HG02981 (cell line): Measurements from ENCODE around the gene SND1.
"Not testable (repeated sequence)": the region's sequence is repeated elsewhere in the genome, so short reads cannot be mapped to it uniquely, and the experiment has no call there.

Experiments used
- ATAC-seq: cut with Tn5 transposase; IDR thresholded peaks from one replicate; pipeline ENCODE4 v1.9.1; 2021; ENCODE audit warnings: mild to moderate bottlenecking, moderate library complexity; ENCODE audit not compliant: unreplicated experiment

The SND1 gene

DNA sequence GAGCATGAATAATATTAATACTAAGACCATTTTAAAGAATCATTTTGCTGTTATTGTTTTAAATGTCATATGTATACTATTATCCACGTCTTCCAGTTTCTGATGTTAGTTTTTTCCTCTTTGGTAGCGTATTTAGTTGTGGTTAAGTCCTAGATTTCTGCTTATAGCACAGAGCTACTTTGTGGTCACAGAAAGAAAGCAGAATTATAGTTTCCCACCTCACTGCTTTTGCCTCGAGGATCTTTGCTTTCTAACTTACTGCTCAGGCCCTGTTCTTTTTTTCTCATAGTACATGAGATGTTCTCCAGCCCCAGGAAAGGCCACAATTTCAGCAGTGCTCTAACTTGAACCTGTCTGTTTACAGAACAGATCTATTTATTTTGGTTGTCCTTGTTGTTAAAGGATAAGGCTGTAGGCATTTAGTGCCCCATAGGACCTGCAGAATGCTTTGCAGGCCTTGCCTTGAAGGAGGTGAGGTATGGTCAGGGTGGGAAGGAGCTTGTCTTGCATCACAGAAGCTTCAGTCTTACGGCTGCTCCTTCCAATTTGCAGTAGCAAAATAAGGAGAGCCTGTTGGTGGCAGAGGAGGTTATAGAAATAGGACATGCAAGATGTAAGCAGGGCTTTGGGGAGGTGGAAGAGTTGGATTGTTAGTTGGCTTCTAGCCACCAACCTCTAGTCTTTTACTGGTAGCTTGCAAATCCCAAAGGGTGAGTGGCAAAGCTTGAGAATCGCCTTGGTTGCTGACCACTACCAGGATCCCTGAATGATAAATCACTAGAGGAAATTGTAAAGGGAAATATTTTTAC lies 250.1 kb downstream of the SND1 start:
- ATAC-seq, result no peak

DNA sequence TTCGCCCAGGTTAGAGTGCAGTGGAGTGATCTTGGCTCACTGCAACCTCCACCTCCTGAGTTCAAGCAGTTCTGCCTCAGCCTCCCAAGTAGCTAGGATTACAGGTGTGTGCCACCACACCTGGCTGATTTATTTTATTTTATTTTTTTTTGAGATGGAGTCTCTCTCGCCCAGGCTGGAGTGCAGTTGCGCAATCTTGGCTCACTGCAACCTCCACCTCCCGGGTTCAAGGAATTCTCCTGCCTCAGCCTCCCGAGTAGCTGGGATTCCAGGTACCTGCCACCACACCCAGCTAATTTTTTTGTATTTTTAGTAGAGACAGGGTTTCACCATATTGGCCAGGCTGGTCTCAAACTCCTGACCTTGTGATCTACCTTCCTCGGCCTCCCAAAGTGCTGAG lies 250.8 kb downstream of the SND1 start:
- not testable (repeated sequence) for ATAC-seq

DNA sequence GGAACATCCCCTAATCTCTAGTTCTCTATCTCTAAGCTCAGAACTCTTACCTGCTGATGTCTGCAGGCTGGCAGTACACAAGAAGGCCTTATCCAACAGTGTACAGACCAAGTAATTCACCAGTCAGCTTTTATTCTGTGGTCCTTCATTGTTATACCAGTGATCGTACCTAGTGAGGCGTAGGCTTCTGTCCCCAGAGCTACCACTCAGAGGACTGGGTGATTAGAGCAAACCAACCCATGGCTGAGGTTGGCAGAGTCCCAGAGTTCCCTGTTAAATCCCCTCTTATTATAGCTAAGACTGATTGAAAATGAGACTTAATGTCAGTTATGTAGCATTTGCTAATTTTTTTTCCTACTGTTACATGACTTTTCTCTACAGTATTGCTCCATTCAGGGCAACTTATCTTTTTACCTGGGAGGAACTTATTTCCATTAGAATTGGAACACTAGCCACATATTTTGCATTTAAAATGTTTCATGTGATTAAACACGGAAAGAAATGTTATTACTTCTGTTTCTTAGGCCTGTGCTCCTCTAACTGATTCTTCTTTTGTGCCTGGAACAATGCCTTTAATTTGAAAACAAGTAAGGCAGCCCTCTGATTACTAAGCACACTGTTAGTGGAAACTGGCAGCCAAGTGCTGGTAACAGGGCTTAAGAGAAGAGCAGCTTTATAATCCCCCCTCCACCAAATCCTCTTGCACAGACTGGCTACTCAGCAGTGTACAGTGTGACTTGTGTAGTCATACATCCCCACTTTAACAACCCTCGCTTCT lies 252.1 kb downstream of the SND1 start:
- ATAC-seq, result no peak

DNA sequence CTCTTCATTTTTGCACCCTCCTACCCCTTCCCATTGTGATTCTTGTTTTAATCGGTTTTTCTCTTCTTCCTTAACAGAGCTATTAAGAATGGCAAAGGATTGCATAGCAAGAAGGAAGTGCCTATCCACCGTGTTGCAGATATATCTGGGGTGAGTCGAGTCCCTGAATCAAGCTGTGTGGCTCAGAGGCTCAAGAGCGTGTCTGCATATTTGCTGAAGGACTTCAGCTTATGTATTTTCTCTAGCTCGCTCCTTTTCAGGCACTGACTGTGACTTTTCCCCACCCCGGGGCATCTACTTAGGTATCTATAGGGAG lies 252.6 kb downstream of the SND1 start:
- ATAC-seq, result no peak

DNA sequence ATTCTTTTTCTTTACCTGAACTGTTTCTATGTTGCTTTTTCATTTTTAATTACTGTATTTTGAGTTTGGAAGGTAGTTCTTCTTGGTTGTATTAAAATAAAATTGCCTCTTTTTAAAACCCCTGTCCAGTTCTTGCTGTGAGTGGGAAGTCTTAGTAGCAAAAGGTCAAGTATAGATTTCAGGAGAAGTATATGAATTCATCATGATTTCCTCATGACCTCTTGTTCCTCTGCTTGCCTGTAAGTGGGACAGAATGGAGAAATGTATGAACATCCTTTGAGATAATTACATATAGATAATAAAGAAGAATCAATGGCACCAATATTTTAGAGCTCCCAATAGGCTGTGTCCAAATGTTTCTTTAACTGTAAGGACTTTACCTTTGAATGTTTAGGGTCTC lies 253.0 kb downstream of the SND1 start:
- no peak for ATAC-seq

DNA sequence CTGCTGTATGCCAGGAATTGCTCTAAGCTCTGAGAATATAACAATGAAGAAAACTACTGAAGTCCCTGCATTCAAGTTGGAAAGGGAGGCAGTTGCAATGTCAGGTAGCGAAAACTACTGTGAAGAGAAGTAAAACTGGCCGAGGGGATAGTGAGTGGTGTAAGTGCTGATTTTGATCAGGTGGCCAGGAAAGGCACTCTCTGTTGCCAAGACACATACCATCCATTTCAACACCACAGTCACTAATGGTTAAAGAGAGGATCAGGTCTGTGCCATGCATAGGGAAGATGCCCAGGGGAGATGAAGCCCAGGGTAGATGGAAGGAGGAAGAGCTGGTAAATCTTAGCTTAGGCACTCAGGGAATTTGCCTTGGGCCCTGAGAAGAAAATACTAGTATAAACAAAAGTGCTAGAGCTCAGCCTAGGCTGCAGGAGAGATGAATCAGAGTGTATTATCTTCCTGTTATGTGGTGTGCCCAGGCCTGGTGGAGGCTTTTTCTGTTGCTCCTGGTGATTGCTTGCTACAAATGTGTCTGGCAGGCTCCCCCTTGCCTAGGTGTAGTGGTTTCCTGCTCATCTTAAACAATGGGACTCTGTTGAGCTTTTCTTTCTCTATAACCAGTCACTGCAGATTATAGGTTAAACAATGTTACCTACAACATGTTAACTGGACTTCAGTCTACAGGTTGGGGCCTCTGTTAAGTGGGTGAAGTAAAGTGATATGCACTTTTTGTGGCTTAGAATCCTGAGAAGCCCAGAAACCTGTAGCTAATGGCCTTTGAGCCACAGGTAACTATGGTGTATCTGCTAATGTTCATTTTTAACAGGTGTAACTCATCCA lies 253.7 kb downstream of the SND1 start:
- ATAC-seq, result no peak

DNA sequence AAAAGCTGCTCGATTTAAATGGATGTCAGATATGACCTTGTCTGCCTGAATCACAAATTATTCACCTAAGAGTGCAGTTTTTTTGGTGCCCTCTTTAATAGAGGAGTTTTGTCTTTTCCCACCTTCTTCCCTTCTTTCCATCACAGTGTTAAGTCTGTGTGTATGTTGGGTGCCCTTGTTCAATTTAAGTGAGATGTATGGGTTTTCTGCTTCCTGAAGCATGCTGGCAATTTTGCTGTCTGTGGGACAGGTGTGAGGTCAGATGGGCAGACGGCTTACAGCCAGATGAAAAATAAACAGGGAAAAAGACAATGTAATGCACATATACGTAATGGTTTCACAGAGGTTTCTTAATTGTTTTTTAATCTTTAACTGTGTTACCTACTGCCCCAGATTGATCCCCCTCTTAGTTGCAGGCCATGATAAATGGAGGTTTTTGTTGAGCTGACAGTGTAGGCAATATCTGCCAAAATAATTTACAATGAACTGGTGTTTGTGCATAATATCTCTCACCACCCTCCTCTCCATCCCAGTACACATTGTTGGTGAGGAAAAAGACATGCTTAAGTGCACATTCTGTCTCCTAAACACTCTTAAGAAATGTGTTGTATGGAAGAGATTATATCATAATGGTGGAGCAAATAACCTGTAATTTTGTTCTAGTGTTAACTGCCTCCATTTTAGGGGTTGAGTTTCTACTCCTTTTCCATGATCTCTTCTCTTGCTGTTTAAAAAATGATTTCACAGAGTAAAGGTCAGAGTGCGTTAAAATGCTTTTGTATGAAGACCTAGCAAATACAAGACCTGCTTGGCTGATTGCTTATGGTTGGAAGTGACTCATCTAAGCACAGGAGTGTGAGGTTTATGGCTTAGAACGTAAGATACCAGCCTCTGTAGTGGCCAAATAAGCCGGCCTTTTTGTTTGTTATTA lies 255.4 kb downstream of the SND1 start:
- ATAC-seq, result no peak

GRCh38 chr7:127908430-127909258 lies 256.6 kb downstream of the SND1 start:
- ATAC-seq, result no peak

DNA sequence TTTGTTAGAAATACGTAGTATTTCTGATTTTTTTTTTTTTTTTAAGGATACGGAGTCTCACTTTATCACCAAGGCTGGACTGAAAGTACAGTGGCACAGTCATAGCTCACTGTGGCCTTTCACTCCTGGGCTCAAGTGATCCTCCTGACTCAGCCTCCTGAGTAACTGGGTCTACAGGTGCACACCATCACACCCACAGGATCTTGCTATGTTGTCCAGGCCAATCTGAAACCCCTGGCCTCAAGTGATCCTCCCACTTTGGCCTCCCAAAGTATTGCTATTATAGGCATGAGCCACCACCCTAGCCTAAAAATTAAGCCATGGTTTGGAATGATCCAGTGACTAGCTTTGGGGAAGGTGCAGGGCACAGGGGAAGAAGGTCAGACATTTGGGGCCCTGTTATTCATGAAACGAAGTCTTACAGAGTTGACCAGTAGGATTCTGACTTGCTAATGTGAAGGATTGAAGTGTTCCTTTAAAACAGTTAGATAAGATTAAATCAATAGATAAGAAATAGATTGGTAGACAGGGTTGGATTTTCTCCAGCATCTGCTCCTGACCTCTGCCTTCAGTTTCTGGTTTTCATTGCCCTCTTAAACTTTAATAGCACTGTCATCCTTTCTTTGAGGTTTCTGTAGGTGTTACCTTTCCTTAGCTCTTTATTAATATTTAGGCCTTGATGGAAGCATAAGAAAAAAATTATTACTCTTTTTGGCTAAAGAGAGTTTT lies 257.6 kb downstream of the SND1 start:
- ATAC-seq, result no peak

DNA sequence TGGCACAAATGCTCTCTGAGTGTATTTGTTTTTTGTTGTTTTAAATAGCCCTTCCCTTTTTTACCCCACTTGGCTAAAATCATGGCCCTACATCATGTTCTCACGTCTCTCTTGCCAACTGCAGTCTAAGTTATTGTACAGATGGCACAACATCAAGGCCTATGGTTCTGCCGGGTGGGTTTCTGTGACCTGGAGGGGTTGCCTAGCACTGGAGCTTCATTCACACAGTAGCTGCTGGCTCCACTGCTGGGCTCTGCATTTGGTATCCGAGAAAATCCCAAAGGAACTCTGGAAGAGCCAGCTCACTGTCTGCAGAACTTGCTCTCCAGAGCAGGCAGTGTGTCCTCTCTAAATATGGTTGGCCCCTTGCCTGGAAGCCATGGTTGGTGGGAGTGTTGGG lies 258.7 kb downstream of the SND1 start:
- no peak for ATAC-seq

DNA sequence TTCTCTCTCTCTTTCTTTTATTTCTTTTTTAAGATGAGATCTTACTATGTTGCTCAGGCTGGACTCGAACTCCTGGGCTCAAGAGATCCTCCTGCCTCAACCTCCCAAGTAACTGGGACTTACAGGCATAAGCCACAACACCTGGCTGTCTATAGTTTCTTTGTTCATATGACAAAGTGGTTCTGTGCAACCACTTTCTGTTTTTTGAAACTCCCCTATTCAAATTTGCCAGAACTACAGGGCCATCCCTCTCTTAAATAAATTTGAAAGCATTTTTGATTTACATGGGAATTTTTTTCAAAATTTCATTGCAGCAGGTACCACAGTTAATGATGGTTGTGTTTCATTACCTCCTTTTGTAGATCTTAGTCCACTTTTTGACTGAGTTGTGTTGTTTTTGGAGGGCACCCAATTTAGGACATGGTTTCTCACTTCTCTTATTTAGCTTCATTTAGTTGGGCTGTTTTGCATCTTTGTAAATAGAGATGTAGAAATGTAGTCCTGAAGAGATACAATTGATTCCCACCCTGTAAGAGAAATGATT lies 260.0 kb downstream of the SND1 start:
- peak; percentile 77 for ATAC-seq

DNA sequence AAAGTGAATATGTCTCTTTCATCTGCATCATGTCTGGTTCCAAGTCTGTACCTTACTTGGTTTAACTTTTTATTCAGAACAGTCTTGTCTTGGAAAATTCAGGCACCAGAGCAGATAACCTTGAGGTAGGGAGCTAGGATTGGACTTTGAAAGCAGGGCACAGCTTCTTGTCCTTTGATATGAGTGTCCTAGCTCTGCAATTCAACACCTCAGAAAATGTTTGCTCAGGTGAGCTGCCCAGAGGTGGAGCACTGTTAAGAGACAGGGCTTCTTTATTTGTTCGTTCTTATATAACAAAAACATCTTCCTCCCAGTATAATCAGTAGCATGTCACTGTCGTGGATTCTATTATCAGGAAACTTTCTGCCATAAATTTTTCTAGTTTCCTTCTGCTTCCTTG lies 260.9 kb downstream of the SND1 start:
- ATAC-seq, result no peak

GRCh38 chr7:127913686-127914085 lies 261.7 kb downstream of the SND1 start:
- no peak for ATAC-seq

- no peak for ATAC-seq
These were observed 262.7 kb downstream of the SND1 start for GRCh38 chr7:127914693-127915092.

- no peak for ATAC-seq
These were observed 264.7 kb downstream of the SND1 start for GRCh38 chr7:127916735-127917134.

DNA sequence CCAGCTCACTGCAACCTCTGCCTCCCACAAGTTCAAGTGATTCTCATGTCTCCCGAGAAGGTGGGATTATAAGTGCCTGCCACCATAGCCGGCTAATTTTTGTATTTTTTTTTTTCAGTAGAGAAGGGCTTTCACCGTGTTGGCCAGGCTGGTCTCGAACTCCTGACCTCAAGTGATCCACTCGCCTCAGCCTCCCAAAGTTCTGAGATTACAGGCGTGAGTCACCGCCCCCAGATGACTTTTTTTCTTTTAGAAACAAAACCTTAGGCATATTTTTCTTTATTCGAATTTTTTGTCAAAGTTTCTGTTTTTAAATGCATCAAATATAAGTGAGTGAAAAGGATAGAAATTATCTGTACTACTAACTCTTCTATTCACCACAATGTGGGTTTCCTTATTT lies 266.1 kb downstream of the SND1 start:
- no peak for ATAC-seq

DNA sequence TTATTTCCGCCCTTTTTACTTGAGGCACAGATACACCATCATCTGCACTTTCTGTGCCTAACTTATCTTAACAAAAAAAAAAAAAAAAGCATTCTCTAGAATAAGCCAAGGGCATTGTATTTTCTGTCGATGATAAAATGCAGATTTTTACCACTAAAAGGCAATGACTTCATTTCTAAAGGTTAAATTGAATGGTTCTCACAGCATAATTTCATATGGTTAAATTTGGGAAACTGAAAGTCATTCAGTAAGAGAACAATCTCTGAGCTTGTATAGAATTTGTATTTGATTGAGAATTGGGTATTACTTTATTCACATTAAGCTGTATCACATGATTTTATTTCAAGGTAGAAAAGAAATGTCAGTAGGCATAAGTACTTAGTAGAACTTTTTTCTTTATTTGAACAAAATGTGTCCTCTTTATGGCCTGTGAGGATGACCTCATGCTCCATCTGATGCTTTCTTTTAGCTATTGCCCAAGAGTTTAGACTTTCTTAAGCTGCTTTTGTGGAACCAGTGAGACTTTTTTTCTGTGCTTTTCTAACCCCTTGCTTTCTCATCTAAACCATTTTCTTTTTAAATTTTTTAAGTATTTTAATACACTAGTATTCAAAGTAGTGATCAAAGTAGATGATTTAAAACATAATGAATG lies 268.9 kb downstream of the SND1 start:
- ATAC-seq, result no peak

GRCh38 chr7:127922656-127923055 lies 270.7 kb downstream of the SND1 start:
- no peak for ATAC-seq
